GM19239 (cell line): ENCODE measurements around the gene ZNF789.
A peak's percentile ranks its signal among the peaks of the same experiment; 100 is the strongest.
"Not testable (repeated sequence)": the region's sequence is repeated elsewhere in the genome, so short reads cannot be mapped to it uniquely, and the experiment has no call there.

Source experiments
- DNase-seq: peaks from one replicate; pipeline ENCODE4 v3.0.0; 2011; ENCODE audit warnings: low spot score; ENCODE audit not compliant: insufficient read length
- FAIRE-seq: peaks from 2 replicates; lab custom pipeline; 2011; peaks lifted over from hg19 to GRCh38; lab: Jason Lieb, UNC

ZNF789 gene

GRCh38 chr7:99499721-99500636 is 27.3 kb downstream of the ZNF789 start, which contains the start of gene ZNF394:
ZNF394 (minus strand) TSS chr7:99500281; CDS start chr7:99500093, 188 bp downstream.
- peak; percentile 76 for DNase-seq
- peak; percentile 86 for FAIRE-seq

GRCh38 chr7:99500637-99501009 is 27.9 kb downstream of the ZNF789 start:
- no peak for FAIRE-seq

GRCh38 chr7:99501236-99501635 is 28.5 kb downstream of the ZNF789 start:
- not testable (repeated sequence) for FAIRE-seq, DNase-seq

More at GRCh38 chr7:99500637-99501009, 27.9 kb downstream of the ZNF789 start:
- DNase-seq, result no peak

GRCh38 chr7:99504281-99504602 is 31.6 kb downstream of the ZNF789 start:
- DNase-seq (no peak), FAIRE-seq (no peak)

- FAIRE-seq, result peak; percentile 94
- peak; percentile 79 for DNase-seq
Observed at GRCh38 chr7:99504603-99505323, 32.1 kb downstream of the ZNF789 start, which contains the start of gene ZKSCAN5. ZKSCAN5 (plus strand) TSS chr7:99504662; CDS start chr7:99506045, 1,383 bp downstream.

- FAIRE-seq, result no peak
- no peak for DNase-seq
Observed at GRCh38 chr7:99505324-99505662, 32.6 kb downstream of the ZNF789 start.

- DNase-seq (no peak), FAIRE-seq (no peak)
Observed at GRCh38 chr7:99514050-99514449, 41.4 kb downstream of the ZNF789 start.

GRCh38 chr7:99521399-99521798 is 48.7 kb downstream of the ZNF789 start:
- FAIRE-seq, result no peak
- DNase-seq, result no peak

GRCh38 chr7:99525713-99526440 is 53.2 kb downstream of the ZNF789 start:
- FAIRE-seq (no peak), DNase-seq (no peak)

GRCh38 chr7:99531354-99531765 is 58.7 kb downstream of the ZNF789 start:
- DNase-seq, result no peak
- no peak for FAIRE-seq

GRCh38 chr7:99535667-99536066 is 63.0 kb downstream of the ZNF789 start:
- FAIRE-seq (no peak), DNase-seq (no peak)
